ENCODE data around the gene SLC6A6. TPM values are rescaled to one million over a fixed set of nuclear protein-coding genes. Genes with fewer than 3 reads are reported as not detected.

The SLC6A6 gene
- total RNA-seq, 1 donor, result 60.1 TPM

DNA sequence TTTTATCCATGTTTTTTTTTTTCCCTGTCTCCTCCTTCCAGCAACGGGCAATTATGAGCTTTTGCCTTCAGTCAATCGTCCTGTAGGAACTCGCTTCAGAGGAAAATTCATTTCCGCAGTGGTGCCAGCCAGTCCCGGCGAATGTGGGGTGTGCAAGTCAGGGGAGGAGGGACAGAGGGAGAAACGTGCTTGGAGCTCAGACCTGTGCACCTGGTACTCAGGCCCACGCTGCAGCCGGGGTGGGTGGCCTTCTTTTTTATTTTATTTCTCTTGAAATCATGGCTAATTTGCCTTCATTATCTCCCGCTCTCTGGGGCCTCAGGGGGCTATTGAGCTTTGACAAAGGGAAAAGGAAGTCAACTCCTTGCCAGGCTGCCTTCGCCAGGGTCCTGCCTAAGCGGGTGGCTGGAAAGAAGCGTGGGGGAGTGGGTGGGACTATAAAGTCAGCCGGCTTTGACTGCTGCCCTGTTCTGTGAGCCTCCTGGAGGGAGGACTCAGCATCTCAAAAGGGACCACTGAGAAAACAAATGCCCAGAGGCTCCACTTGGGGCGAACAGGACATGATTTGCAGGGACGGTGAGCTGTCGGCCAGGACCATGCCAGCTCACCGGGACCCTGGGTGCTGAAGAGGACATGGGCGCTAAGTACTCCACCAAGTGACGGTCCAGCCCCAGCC, 132.2 kb downstream of the SLC6A6 start:
- no peak for DNase-seq (ENCODE audit: low read depth in 2 of 3, low spot score in 2 of 3)

GRCh38 chr3:14535616-14536015, 133.2 kb downstream of the SLC6A6 start:
- no peak for DNase-seq (ENCODE audit: low read depth in 2 of 3, low spot score in 2 of 3)

GRCh38 chr3:14536055-14536815, 133.8 kb downstream of the SLC6A6 start:
- DNase-seq (ENCODE audit: low read depth in 2 of 3, low spot score in 2 of 3), result no peak

- DNase-seq (ENCODE audit: low read depth in 2 of 3, low spot score in 2 of 3), result no peak
These were observed 134.6 kb downstream of the SLC6A6 start for GRCh38 chr3:14536837-14537589.

- no peak for DNase-seq (ENCODE audit: low read depth in 2 of 3, low spot score in 2 of 3)
These were observed 135.4 kb downstream of the SLC6A6 start for GRCh38 chr3:14537590-14538450.

DNA sequence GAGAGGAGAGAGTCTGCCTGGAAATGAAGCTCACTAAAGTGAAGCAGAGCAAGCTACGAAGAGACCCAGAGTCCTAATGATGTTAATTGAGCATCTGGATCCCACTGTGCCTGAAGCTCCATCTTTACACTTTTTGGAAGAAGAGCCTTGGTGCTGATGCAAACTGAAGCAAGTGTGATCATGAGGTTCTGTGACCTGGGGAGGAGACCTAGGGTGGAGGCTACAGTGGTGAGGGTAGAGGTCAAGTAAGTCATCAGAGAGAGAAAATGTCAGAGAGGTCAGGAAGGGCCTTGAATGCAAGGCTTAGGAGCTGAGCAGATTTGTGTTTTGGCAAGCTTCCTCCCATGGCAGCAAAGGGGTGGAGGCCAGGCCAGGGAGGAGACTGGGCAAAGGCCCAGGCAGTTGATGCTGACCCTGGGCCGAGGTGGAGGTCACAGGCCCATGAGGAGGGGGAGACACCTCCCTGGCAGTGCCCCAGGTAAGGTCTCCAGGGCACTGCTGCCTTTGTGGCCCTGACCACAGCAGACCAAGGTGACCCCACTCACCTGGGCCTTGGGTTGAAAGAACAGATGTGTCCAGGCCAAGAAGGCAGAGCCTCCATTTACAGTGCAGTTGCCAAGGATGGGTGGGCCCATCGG, 136.2 kb downstream of the SLC6A6 start:
- no peak for DNase-seq (ENCODE audit: low read depth in 2 of 3, low spot score in 2 of 3)

Small RNAs within 50 kb of the gene (small RNA-seq; reads per million reads assigned to genes)
- not detected for gene RNA5SP124
- gene RNU6-905P, result not detected

Other genes starting within 250 kb of the SLC6A6 start
- 34.7 TPM for gene XPC, start 224.0 kb upstream of the SLC6A6 start, total RNA-seq
- 2.4 TPM for gene LSM3, start 223.8 kb upstream of the SLC6A6 start, total RNA-seq
- gene GRIP2, start 137.7 kb downstream of the SLC6A6 start, total RNA-seq, result not detected
- 9.7 TPM for gene CCDC174, start 249.2 kb downstream of the SLC6A6 start, total RNA-seq